Glutamatergic neuron (in vitro differentiated cells): Measurements from ENCODE around the gene TBC1D2B. TPM values are rescaled to one million over a fixed set of nuclear protein-coding genes. Genes with fewer than 3 reads are reported as not detected.
"Not testable (repeated sequence)": the region's sequence is repeated elsewhere in the genome, so short reads cannot be mapped to it uniquely, and the experiment has no call there.

Experiments
- DNase-seq: peaks from one replicate; pipeline ENCODE4 v3.0.0; 2022
- H3K27ac Mint-ChIP-seq: one replicate; pipeline ENCODE4 v1.8.0; 2020; ENCODE audit warnings: mild to moderate bottlenecking, mixed read lengths, inconsistent platforms; ENCODE audit not compliant: unreplicated experiment
- H3K27me3 Mint-ChIP-seq: one replicate; pipeline ENCODE4 v1.8.0; 2020; ENCODE audit warnings: mild to moderate bottlenecking, moderate library complexity, mixed read lengths, inconsistent platforms; ENCODE audit not compliant: unreplicated experiment
- H3K36me3 Mint-ChIP-seq: one replicate; pipeline ENCODE4 v1.8.0; 2020; ENCODE audit warnings: mild to moderate bottlenecking, mixed read lengths, inconsistent platforms; ENCODE audit not compliant: unreplicated experiment
- H3K4me1 Mint-ChIP-seq: one replicate; pipeline ENCODE4 v1.8.0; 2020; ENCODE audit warnings: mild to moderate bottlenecking, low read depth, mixed read lengths, inconsistent platforms; ENCODE audit not compliant: unreplicated experiment
- H3K4me3 Mint-ChIP-seq: one replicate; pipeline ENCODE4 v1.8.0; 2020; ENCODE audit warnings: mild to moderate bottlenecking, mixed read lengths, inconsistent platforms; ENCODE audit not compliant: unreplicated experiment
- H3K9me3 Mint-ChIP-seq: one replicate; pipeline ENCODE4 v1.8.0; 2020; ENCODE audit warnings: mild to moderate bottlenecking, moderate library complexity, mixed read lengths, inconsistent platforms; ENCODE audit not compliant: unreplicated experiment
- total RNA-seq: library from RNA; stranded (reverse); fragmentation: NEBNext Ultra II Directional; extraction: Animal tissue kit (Norgen Biotek cat#: 25700); gene quantifications from one replicate; pipeline ENCODE4 v1.2.1, GENCODE V29; 2021; ENCODE audit not compliant: unreplicated experiment
- TF ChIP-seq, protein P1 (sequence below): fragments of 200-600 bp; sonication (generic); IDR thresholded peaks from one replicate; pipeline ENCODE4 v1.5.0; 2021; ENCODE audit not compliant: partially characterized antibody, unreplicated experiment

Gene TBC1D2B
- total RNA-seq, 1 donor from 2014 or later = 45.3 TPM

DNA sequence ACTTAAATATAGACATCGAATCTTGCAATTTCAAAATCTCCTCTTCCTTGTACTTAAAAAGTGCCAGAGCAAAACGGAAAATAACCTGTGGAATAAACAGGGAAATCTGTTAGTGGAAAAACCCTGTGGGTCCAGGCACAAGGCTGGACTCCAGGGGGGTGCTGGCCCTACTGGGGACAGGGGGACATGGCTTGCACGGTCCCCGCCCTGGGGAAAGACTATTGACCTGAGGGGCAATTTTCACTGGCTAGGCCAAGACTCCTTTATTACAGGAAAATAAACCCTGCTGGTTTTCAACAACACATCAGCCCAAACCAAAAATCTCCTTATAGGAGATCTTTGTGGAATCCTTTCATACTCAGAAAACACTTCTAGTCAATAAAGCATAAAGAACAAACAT lies 75.9 kb downstream of the TBC1D2B start:
- TF ChIP-seq, protein P1, sequence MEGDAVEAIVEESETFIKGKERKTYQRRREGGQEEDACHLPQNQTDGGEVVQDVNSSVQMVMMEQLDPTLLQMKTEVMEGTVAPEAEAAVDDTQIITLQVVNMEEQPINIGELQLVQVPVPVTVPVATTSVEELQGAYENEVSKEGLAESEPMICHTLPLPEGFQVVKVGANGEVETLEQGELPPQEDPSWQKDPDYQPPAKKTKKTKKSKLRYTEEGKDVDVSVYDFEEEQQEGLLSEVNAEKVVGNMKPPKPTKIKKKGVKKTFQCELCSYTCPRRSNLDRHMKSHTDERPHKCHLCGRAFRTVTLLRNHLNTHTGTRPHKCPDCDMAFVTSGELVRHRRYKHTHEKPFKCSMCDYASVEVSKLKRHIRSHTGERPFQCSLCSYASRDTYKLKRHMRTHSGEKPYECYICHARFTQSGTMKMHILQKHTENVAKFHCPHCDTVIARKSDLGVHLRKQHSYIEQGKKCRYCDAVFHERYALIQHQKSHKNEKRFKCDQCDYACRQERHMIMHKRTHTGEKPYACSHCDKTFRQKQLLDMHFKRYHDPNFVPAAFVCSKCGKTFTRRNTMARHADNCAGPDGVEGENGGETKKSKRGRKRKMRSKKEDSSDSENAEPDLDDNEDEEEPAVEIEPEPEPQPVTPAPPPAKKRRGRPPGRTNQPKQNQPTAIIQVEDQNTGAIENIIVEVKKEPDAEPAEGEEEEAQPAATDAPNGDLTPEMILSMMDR = no peak
- Mint-ChIP-seq H3K27ac (peak overlapping the region; percentile 38), H3K4me3 (no peak overlapping the region), H3K4me1 (peaks cover 50% of the 10 kb centered on the region), H3K27me3 (peaks cover 10% of the 10 kb centered on the region), H3K36me3 (no peaks in the 10 kb centered on the region), H3K9me3 (no peaks in the 10 kb centered on the region)
- no peak for DNase-seq

DNA sequence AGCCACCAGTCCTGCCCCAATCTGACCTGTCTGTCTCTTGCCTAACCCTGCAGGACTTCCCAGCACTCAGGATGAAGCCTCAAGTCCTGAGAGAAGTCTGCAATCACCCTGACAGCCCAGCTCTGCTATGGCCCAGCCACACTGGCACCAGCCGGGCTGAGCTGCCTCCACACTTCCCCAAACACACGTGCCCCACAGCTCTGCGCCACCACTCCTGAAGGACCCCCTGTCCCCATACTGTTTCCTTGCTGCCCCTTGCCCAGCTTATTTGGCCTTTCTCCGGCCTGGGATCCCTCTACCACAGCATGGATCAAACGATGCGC lies 76.6 kb downstream of the TBC1D2B start:
- no peaks in the 10 kb centered on the region for H3K36me3 Mint-ChIP-seq
- no peak for DNase-seq
- no peaks in the 10 kb centered on the region for H3K9me3 Mint-ChIP-seq
- H3K4me3 Mint-ChIP-seq = peak overlapping the region; percentile 12
- TF ChIP-seq, protein P1 = no peak
- peaks cover 10% of the 10 kb centered on the region for H3K27me3 Mint-ChIP-seq
- peak overlapping the region; percentile 59 for H3K27ac Mint-ChIP-seq
- H3K4me1 Mint-ChIP-seq = peaks cover 54% of the 10 kb centered on the region

DNA sequence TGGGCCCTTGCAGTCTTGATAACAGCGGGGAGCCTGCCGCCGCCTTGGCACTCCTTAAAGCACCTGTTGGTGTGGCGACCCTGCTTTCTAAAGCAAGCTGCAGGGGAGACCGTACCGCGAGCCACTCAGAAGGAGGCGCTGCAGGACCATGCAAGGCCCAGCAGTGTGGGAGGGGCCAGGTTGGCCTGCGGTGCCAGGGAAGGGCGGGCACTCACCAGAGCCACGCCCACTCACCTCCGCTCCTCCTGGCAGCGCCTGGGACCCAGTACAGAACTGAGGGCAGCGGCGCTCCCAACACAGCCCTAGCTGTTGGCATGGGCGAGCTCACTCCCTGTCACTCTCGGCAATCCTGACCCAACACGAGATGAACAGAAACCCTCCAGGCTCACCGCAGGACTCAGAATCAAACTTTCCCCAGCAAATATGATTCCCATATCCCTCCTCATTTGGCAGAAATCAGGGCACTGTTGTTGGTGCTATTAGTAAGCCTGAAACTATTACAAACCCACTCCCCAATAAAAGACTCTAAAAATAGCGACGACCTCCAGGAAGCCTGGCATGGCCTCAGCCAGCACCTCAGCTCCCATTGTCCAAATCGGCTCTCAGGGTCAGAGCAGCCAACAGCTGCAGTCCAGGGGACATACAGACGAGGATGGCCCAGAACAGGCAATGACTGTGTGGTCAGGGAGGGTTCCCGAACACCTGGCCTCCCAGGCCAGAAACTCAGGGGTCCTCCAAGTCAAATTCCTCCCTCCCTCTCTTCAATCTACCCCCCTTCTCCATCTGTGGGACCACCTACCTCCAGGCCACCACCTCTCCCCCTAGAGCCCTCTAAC lies 77.2 kb downstream of the TBC1D2B start:
- no peaks in the 10 kb centered on the region for H3K9me3 Mint-ChIP-seq
- H3K36me3 Mint-ChIP-seq = no peaks in the 10 kb centered on the region
- TF ChIP-seq, protein P1 = peak; percentile 43
- peaks cover 51% of the 10 kb centered on the region for H3K4me1 Mint-ChIP-seq
- DNase-seq = peak; percentile 81
- peaks cover 10% of the 10 kb centered on the region for H3K27me3 Mint-ChIP-seq
- H3K4me3 Mint-ChIP-seq = peak overlapping the region; percentile 12
- peak overlapping the region; percentile 59 for H3K27ac Mint-ChIP-seq

DNA sequence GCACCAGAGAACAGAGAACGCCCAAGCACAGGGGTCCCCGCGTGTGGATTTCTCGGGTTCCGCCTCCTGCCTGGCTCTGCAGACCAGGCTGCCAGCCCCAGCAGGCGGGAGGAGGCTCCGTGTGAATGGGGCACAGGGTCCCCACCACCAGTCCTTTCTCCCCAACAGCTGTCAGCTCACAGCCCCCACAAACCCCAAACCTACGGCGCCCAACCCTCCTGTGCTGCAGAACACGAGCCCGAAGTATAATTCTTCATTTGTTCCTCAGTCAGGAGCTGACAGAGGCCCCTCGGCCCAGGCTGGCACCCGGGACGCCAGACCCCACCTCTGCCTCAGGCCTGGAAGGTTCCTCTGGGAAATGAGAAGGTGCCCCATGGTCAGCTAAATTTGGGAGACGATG lies 78.0 kb downstream of the TBC1D2B start:
- TF ChIP-seq, protein P1 = no peak
- no peak overlapping the region for H3K27ac Mint-ChIP-seq
- no peak for DNase-seq
- H3K4me3 Mint-ChIP-seq = no peak overlapping the region
- no peaks in the 10 kb centered on the region for H3K9me3 Mint-ChIP-seq
- no peaks in the 10 kb centered on the region for H3K36me3 Mint-ChIP-seq
- peaks cover 43% of the 10 kb centered on the region for H3K4me1 Mint-ChIP-seq
- H3K27me3 Mint-ChIP-seq = peaks cover 8% of the 10 kb centered on the region

DNA sequence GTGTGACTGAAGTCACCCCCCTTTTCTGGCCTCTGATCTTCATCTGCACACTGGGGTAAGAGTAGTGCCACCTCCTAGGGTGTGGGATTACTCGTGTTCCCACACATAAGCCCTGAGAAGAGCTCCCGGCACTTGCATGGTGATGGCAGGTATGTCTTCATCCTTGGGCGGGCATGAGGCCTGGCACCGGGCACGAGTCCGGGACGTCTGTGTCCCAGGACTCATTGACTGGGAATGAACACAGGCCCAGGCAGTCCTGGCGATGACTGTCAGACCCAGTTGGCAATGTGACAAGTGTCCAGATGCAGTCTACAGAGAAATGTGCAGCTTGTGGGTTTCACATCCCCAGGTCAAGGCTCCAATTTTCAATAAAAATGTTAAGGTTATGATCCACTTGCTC lies 78.9 kb downstream of the TBC1D2B start:
- Mint-ChIP-seq H3K4me1 (peaks cover 42% of the 10 kb centered on the region), H3K9me3 (no peaks in the 10 kb centered on the region), H3K4me3 (no peak overlapping the region), H3K27ac (peak overlapping the region; percentile 52), H3K36me3 (no peaks in the 10 kb centered on the region), H3K27me3 (peaks cover 6% of the 10 kb centered on the region)
- no peak for DNase-seq
- TF ChIP-seq, protein P1 = no peak

DNA sequence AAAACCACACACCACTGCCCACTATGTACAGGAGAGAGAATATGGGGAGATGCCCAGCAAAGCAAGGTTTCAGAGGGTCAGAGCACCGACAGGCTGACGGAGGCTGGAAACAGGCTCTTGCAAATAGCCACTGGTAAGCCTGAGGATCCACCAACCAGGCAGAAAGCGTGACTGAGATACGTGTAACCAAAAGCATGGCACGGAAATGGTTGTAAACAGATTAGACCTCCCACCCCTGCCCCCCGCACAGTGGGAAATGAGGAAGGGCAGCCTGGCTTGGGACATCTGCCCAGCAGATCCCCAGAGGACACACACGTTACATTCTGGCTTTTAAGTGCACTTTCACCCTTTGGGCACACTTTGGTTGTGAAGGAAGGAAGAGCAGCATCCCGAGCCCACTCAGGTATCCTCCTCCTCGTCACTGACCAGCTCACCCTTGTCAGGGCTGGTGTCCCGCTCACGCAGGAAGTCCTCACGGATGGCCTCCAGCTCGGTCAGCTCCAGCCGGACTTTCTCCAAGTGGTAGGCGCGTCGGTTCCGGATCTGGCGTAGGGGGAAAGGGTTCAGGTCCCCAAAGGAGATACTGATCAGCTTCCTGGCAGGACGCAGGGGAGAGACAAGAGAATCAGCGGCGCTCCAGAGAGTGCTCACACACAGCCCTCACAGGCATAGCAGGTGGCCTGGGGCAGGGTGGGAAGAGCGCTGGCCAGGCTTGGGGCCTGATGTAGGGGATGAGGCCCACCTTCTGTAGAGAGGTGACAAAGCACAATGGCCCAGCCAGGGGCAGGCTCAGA lies 79.6 kb downstream of the TBC1D2B start:
- not testable (repeated sequence) for H3K36me3 Mint-ChIP-seq, DNase-seq, H3K9me3 Mint-ChIP-seq, H3K27me3 Mint-ChIP-seq
- Mint-ChIP-seq H3K4me1 (peaks cover 42% of the 10 kb centered on the region), H3K27ac (peak overlapping the region; percentile 33), H3K4me3 (peak overlapping the region; percentile 25)

DNA sequence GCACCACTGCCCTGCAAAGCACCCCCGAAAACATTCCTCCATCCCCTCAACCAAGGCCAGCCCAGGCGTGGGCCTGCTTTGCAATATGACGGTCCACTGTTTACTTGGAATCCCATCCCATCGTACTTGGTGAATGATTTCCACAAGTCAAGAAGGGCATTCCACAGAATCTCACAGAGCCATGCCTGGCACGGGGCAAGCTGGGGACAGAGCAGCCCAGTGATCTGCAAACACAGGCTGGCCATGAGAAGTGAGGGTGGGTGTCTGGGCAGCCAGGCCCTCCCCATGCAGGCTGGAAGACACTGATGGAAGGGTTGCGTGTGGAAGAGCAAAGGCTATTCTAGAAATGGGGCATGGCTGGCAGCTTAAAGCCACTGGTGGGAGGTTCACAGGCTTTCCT lies 80.3 kb downstream of the TBC1D2B start:
- Mint-ChIP-seq H3K4me3 (peak overlapping the region; percentile 25), H3K4me1 (peaks cover 40% of the 10 kb centered on the region), H3K27ac (peak overlapping the region; percentile 80)
- DNase-seq, H3K9me3 Mint-ChIP-seq, H3K36me3 Mint-ChIP-seq, H3K27me3 Mint-ChIP-seq: not testable (repeated sequence)
